HCT116 (cell line): ENCODE data around the gene C1QTNF12.

ENCODE experiments used
- CTCF ChIP-seq, 3 experiments: fragments of 200-600 bp in 1 of 3; sonication (generic) in 1 of 3; IDR thresholded peaks in 2 of 3; conservative IDR thresholded peaks in 1 of 3; 2 replicates each; pipeline ENCODE4 v1.5.1; 2012 to 2017; ENCODE audit warnings: low read depth in 2 of 3, low read length in 2 of 3, antibody characterized with exemption in 1 of 3, borderline replicate concordance in 1 of 3, control low read depth in 1 of 3, mild to moderate bottlenecking in 1 of 3, mixed read lengths in 1 of 3, mixed run types in 1 of 3, moderate library complexity in 1 of 3; ENCODE audit not compliant: insufficient read depth in 1 of 3
- POLR2A ChIP-seq: IDR thresholded peaks from 2 replicates; pipeline ENCODE4 v1.7.0; 2011; ENCODE audit warnings: borderline replicate concordance; ENCODE audit not compliant: insufficient read depth, insufficient read length; ENCODE audit errors: extremely low read depth
- SIN3A ChIP-seq: IDR thresholded peaks from 2 replicates; pipeline ENCODE4 v1.6.1; 2012; ENCODE audit warnings: low read depth
- SRF ChIP-seq: IDR thresholded peaks from 2 replicates; pipeline ENCODE4 v1.6.1; 2012; ENCODE audit warnings: low read depth
- YY1 ChIP-seq: IDR thresholded peaks from 2 replicates; pipeline ENCODE4 v1.6.1; 2011; ENCODE audit warnings: low read length, low read depth, moderate library complexity, mild to moderate bottlenecking; ENCODE audit not compliant: insufficient replicate concordance; ENCODE audit errors: extremely low read depth
- ZFX ChIP-seq: fragments of 450-650 bp; IDR thresholded peaks from 2 replicates; pipeline ENCODE4 v1.6.1; 2017
- TF ChIP-seq, protein P1 (sequence below): IDR thresholded peaks from 2 replicates; pipeline ENCODE4 v1.6.1; 2012; ENCODE audit warnings: low read depth

DNA sequence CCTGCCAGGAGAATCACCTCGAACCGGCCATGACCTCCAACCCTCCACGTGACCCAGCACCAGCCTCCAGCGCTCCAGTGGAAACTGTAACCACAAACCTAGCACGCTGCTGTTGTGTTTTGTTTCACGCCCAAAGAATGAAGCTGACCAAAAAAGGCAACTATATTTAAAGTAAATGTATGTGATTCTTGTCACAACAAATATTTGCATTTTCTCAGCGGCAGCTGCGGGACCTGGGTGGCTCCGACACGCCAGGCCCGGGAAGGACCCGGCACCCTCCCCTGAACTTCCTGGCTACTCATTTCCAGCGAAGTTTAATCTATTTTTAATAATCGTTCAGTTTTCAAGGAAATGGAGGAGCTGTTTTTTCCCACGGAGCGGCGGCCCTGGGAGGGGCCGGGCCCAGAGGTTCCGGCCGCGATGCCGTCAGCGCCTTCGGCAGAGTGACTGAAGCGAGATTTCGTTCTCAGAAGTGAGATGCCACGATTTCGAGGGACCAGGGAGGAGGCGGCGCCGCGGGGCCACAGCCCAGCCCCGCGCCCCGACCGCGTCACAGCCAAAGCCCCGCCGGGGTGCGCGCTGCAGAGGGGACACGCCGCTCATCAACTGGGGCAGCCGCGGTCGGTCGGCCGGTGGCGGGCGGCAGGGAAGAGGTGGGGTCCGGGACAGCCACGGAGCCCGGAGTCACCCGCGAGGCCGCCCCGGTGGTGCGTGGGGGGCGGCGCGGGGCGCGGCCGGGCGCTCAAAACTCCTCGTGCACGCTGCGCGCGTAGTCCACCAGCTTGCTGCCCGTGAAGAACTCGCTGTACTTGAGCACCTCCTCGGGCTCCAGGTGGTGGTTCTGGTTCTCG, 29.5 kb downstream of the C1QTNF12 start:
- no peak for TF ChIP-seq SIN3A
- no peak for TF ChIP-seq CTCF (IDR thresholded peaks at IDR 0.05 in 2 of 3, conservative IDR thresholded peaks at IDR 0.05 in 1 of 3; ENCODE audit: borderline replicate concordance in 1 of 3, insufficient read depth in 1 of 3, low read depth in 2 of 3, low read length in 2 of 3)
- TF ChIP-seq POLR2A, result no peak
- no peak for TF ChIP-seq YY1
- TF ChIP-seq, protein P1, sequence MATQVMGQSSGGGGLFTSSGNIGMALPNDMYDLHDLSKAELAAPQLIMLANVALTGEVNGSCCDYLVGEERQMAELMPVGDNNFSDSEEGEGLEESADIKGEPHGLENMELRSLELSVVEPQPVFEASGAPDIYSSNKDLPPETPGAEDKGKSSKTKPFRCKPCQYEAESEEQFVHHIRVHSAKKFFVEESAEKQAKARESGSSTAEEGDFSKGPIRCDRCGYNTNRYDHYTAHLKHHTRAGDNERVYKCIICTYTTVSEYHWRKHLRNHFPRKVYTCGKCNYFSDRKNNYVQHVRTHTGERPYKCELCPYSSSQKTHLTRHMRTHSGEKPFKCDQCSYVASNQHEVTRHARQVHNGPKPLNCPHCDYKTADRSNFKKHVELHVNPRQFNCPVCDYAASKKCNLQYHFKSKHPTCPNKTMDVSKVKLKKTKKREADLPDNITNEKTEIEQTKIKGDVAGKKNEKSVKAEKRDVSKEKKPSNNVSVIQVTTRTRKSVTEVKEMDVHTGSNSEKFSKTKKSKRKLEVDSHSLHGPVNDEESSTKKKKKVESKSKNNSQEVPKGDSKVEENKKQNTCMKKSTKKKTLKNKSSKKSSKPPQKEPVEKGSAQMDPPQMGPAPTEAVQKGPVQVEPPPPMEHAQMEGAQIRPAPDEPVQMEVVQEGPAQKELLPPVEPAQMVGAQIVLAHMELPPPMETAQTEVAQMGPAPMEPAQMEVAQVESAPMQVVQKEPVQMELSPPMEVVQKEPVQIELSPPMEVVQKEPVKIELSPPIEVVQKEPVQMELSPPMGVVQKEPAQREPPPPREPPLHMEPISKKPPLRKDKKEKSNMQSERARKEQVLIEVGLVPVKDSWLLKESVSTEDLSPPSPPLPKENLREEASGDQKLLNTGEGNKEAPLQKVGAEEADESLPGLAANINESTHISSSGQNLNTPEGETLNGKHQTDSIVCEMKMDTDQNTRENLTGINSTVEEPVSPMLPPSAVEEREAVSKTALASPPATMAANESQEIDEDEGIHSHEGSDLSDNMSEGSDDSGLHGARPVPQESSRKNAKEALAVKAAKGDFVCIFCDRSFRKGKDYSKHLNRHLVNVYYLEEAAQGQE, result no peak
- TF ChIP-seq ZFX, result no peak
- TF ChIP-seq SRF, result no peak
